ENCODE measurements around the gene B3GNT3. TPM values are rescaled to one million over a fixed set of nuclear protein-coding genes. Genes with fewer than 3 reads are reported as not detected.

The B3GNT3 gene
- total RNA-seq, 6 experiments from 2014 or later: 0.26 to 13.6 (median 3.1) TPM

DNA sequence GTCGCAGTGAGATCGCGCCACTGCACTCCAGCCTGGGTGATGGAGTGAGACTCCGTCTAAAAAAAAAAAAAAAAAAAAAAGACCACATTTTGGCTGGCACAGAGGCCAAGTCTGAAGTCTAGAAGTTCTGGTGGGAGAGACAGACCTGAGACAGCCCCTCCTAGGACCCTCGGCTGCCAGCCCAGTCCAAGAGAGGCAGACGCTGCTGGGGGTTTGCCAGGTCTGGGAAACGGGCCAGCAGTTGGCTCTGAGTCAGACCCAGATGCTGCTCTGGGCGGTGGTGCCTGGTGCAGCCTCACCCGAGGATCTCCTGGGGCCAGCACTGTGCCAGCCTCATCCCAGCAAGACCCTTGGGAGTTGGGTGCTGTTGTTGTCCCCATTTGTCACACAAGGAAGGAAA, 37.8 kb upstream of the B3GNT3 start:
- WGBS (ENCODE audit: insufficient coverage, low coverage, low lambda C conversion rate, missing lambda C conversion rate): no CpG with 5 or more reads among the region's 9 CpGs
- ATAC-seq: peak; percentile 66 to 79 (median 76)

DNA sequence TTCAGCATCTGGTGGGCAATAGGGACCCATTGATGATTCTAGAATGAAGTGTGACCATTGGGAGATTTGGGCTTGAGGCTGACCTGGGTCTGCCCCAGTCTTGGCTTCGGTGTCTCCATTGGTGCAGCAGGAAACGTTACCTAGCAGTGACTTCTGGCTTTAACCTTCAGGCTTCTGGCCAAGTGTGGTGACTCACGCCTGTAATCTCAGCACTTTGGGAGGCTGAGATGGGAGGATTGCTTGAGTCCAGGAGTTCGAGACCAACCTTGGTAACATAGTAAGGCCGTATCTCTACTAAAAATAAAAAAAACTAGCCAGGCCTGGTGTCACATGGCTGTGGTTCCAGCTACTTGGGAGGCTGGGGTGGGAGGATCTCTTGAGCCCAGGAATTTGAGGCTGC, 36.4 kb upstream of the B3GNT3 start:
- ATAC-seq: no peak
- Histone ChIP-seq H3K27me3 (no peaks in the 10 kb centered on the region), H3K4me1 (no peaks in the 10 kb centered on the region), H3K4me3 (no peak overlapping the region), H3K9me3 (no peaks in the 10 kb centered on the region), H3K27ac (no peak overlapping the region), H3K36me3 (no peaks in the 10 kb centered on the region)
- no peak for DNase-seq
- TF ChIP-seq POLR2A (IDR thresholded peaks at IDR 0.05): no peak
- 70% methylated on average over 5 of the region's 5 CpGs for WGBS (ENCODE audit: insufficient coverage, low coverage, low lambda C conversion rate, missing lambda C conversion rate)
- intact Hi-C loops (cut with DNase I): no loop called here

More for the DNA sequence above, 37.8 kb upstream of the B3GNT3 start:
- intact Hi-C loops (cut with DNase I): no loop called here
- TF ChIP-seq, protein P1, sequence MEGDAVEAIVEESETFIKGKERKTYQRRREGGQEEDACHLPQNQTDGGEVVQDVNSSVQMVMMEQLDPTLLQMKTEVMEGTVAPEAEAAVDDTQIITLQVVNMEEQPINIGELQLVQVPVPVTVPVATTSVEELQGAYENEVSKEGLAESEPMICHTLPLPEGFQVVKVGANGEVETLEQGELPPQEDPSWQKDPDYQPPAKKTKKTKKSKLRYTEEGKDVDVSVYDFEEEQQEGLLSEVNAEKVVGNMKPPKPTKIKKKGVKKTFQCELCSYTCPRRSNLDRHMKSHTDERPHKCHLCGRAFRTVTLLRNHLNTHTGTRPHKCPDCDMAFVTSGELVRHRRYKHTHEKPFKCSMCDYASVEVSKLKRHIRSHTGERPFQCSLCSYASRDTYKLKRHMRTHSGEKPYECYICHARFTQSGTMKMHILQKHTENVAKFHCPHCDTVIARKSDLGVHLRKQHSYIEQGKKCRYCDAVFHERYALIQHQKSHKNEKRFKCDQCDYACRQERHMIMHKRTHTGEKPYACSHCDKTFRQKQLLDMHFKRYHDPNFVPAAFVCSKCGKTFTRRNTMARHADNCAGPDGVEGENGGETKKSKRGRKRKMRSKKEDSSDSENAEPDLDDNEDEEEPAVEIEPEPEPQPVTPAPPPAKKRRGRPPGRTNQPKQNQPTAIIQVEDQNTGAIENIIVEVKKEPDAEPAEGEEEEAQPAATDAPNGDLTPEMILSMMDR (IDR thresholded peaks at IDR 0.05): no peak
- no peak for TF ChIP-seq POLR2A (IDR thresholded peaks at IDR 0.05)
- H3K9me3 ChIP-seq: no peaks in the 10 kb centered on the region
- H3K27me3 ChIP-seq: no peaks in the 10 kb centered on the region
- H3K4me1 ChIP-seq: no peaks in the 10 kb centered on the region
- DNase-seq: peak in 2 of 3 donors; percentile 62 to 71
- no peak overlapping the region for H3K4me3 ChIP-seq
- no peak overlapping the region for H3K27ac ChIP-seq
- no peaks in the 10 kb centered on the region for H3K36me3 ChIP-seq

DNA sequence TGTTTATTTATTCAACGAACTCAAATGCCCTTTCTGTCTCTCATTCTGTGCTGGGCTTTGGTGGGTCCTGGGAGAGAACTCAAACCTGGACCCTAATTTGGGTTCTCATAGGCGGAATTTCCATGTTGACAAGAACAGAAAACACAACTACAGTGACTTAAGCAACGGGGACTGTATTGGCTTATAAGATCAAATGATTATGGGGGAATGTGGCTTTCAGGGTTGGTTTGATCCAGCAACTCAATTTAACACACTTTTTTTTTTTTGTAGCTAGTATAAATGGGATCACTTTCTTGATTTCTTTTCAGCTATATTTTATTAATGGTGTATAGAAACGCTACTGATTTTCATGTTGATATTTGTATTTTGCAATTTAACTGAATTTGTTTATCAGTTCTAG, 33.8 kb upstream of the B3GNT3 start:
- H3K4me3 ChIP-seq: no peak overlapping the region
- 62% methylated on average over 4 of the region's 4 CpGs for WGBS (ENCODE audit: insufficient coverage, low coverage, low lambda C conversion rate, missing lambda C conversion rate)
- H3K4me1 ChIP-seq: no peaks in the 10 kb centered on the region
- TF ChIP-seq, protein P1 (IDR thresholded peaks at IDR 0.05): no peak
- no peak for TF ChIP-seq POLR2A (IDR thresholded peaks at IDR 0.05)
- no peaks in the 10 kb centered on the region for H3K27me3 ChIP-seq
- no peak overlapping the region for H3K27ac ChIP-seq
- ATAC-seq (no peak), DNase-seq (no peak)
- H3K9me3 ChIP-seq: no peaks in the 10 kb centered on the region
- H3K36me3 ChIP-seq: no peaks in the 10 kb centered on the region
- intact Hi-C loops (cut with DNase I): no loop called here

DNA sequence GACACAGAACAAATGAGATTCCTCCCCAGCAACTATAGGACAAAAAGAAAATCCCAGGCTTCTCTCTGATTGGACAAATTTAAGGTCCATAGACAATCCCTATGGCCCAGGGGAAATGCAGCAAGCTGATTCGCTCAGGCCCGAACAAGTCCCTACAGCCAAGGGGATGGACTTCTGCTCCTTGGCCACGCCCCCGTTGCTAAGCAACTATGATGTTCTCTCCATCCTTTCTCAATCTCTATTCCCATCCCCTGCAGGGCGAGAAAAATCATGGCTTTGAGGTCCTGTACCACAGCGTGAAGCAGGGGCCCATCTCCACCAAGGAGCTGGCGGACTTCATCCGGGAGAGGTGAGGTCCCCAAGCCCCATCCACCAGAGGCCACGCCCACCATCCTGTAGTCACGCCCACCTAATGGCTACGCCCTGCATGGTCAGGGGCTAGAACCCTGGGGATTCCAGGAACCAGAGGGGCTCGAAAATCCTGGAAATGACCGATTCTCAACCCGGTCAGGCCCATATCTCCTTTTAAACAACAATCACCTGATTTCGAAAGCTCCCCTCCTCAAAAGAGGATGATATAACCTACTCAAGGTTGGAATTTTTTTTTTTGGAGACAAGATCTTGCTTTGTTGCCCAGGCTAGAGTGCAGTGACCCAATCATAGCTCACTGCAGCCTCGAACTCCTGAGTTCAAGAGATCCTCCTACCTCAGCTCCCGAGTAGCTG, 32.3 kb upstream of the B3GNT3 start:
- no peak for TF ChIP-seq POLR2A (IDR thresholded peaks at IDR 0.05)
- TF ChIP-seq, protein P1 (IDR thresholded peaks at IDR 0.05): no peak
- no peak overlapping the region for H3K27ac ChIP-seq
- DNase-seq (no peak), ATAC-seq (peak in 1 of 4 donors; percentile 26)
- H3K9me3 ChIP-seq: no peaks in the 10 kb centered on the region
- 49% methylated on average over 11 of the region's 17 CpGs for WGBS (ENCODE audit: insufficient coverage, low coverage, low lambda C conversion rate, missing lambda C conversion rate)
- no peaks in the 10 kb centered on the region for H3K27me3 ChIP-seq
- no peak overlapping the region for H3K4me3 ChIP-seq
- H3K4me1 ChIP-seq: peaks cover 0 to 9% (median 0%) of the 10 kb centered on the region in 4 donors
- intact Hi-C loops (cut with DNase I): no loop called here
- no peaks in the 10 kb centered on the region for H3K36me3 ChIP-seq

DNA sequence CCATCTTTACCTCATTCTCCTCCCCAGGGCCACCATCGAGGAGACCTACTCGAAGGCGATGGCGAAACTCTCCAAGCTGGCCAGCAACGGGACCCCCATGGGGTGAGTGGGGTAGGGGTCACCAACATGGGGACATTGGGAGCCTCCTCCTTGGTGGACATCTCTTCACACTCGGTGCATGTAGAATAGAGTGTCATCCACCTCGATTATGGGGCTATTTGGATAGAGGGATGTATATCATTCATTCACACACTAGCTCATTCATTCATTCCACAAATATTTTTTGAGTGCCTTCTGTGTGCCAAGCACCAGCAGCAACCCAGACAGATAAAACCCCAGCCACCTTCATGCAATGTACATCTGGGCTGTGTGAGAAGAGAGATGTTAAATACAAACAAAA, 30.6 kb upstream of the B3GNT3 start:
- DNase-seq: no peak
- 60% methylated on average over 3 of the region's 7 CpGs for WGBS (ENCODE audit: insufficient coverage, low coverage, low lambda C conversion rate, missing lambda C conversion rate)
- no peak overlapping the region for H3K4me3 ChIP-seq
- TF ChIP-seq POLR2A (IDR thresholded peaks at IDR 0.05): no peak
- TF ChIP-seq, protein P1 (IDR thresholded peaks at IDR 0.05): no peak
- H3K9me3 ChIP-seq: no peaks in the 10 kb centered on the region
- peaks cover 0 to 9% (median 0%) of the 10 kb centered on the region in 4 donors for H3K4me1 ChIP-seq
- no peak for ATAC-seq
- H3K27ac ChIP-seq: no peak overlapping the region
- H3K27me3 ChIP-seq: no peaks in the 10 kb centered on the region
- intact Hi-C loops (cut with DNase I): no loop called here
- H3K36me3 ChIP-seq: no peaks in the 10 kb centered on the region
